ENCODE measurements around the gene CREBBP. TPM values are rescaled to one million over a fixed set of nuclear protein-coding genes. Genes with fewer than 3 reads are reported as not detected.

The CREBBP gene
- total RNA-seq, 2 experiments from 2014 or later, result 36.0 to 72.3 TPM

DNA sequence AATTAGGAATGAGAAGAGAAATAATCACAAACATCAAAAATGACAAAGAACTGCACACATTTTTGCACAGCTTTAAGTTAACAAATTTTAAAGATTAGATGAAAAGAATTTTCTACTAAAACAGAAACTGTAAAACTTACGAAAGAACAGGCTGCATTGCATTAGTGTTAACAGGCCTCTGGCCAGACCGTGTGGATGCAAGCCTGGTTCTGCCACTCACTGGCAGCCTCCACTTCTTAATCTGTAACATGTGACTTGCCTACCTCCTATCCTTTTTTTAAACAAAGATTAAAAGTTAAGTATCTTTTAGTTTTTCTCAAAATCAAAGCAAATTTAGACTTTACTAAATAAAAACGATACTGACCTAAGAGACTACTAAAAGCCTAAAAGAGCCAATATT is 37.5 kb downstream of the CREBBP start:
- no peak overlapping the region; the same call in 1 of the 2 replicates for H3K4me2 ChIP-seq (ENCODE audit: low read length)

DNA sequence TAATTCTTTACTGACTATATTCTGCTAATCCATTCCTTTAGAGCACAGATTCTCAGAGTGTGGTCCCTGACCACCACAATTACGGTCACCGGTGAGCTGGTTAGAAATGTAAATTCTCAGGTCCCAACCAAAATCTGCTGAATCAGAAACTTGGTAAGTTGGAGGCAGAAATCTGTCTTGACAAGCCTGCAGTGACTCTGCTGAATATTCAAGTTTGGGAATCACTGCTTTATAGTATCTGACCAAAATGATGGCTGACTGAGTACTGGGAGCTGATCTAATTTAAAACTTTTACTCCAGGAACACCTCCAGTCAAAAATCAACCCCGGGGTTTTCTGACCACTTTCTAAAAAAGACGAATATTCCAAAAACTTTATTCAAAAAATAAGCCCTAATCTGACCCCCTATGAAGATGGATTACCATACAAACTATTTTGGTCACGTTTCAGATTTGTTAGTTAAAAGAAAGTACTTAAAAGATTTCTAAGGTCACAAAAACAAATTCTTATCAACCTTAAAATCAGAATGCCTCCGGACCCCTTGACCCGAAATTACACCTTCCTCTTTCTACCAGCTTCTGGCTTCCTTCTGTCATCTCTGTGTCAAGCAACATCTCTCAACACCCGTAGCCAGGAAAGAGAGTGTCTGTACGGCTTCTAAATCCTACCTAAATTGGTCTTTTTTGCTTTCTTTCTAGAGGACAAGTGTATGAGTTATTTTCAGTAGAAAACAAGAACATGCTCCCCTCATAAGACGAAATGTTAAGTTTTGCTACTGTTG is 38.6 kb downstream of the CREBBP start:
- H4K20me1 ChIP-seq (ENCODE audit: insufficient read depth, low read length), result peaks cover 14% of the 10 kb centered on the region; the same call in 1 of the 2 replicates
- H3K9me2 ChIP-seq (ENCODE audit: insufficient read depth, low read length), result no peaks in the 10 kb centered on the region
- POLR2A ChIA-PET, result interaction anchor here (0.5 to 1.0 kb wide), 2 partner anchors 15 to 427 kb away, joined by 3 to 4 read pairs; no protein-coding TSS in a partner anchor
- TSS peak; percentile 6 for BruUV-seq (replicated peaks)
- H3K79me2 ChIP-seq (ENCODE audit: insufficient read depth, low read depth, low read length), result peaks cover 90% of the 10 kb centered on the region
- H3K4me1 ChIP-seq (ENCODE audit: insufficient read depth, low read length, poor library complexity, severe bottlenecking), result peaks cover 11% of the 10 kb centered on the region
- no peak overlapping the region for H3K27ac ChIP-seq (ENCODE audit: low read depth, low read length, poor library complexity, severe bottlenecking)
- no peak overlapping the region for H3K4me3 ChIP-seq (ENCODE audit: low read depth, low read length, poor library complexity, severe bottlenecking)
- CTCF ChIA-PET (ENCODE audit: unreplicated experiment), result no interaction called here
- DNase-seq (ENCODE audit: low spot score), result peak; percentile 35
- peaks cover 24% of the 10 kb centered on the region for H3K36me3 ChIP-seq (ENCODE audit: insufficient read depth, low read length)
- peak overlapping the region; percentile 36 for H3K4me2 ChIP-seq (ENCODE audit: low read length)
- intact Hi-C loops (cut with micrococcal nuclease; ENCODE audit: unreplicated experiment), result no loop called here
- no peak overlapping the region for H2AFZ ChIP-seq (ENCODE audit: low read length)
- TF ChIP-seq, protein P1, sequence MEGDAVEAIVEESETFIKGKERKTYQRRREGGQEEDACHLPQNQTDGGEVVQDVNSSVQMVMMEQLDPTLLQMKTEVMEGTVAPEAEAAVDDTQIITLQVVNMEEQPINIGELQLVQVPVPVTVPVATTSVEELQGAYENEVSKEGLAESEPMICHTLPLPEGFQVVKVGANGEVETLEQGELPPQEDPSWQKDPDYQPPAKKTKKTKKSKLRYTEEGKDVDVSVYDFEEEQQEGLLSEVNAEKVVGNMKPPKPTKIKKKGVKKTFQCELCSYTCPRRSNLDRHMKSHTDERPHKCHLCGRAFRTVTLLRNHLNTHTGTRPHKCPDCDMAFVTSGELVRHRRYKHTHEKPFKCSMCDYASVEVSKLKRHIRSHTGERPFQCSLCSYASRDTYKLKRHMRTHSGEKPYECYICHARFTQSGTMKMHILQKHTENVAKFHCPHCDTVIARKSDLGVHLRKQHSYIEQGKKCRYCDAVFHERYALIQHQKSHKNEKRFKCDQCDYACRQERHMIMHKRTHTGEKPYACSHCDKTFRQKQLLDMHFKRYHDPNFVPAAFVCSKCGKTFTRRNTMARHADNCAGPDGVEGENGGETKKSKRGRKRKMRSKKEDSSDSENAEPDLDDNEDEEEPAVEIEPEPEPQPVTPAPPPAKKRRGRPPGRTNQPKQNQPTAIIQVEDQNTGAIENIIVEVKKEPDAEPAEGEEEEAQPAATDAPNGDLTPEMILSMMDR (conservative IDR thresholded peaks at IDR 0.05; ENCODE audit: low read length), result no peak
- no peak for TF ChIP-seq EZH2phosphoT487 (IDR thresholded peaks at IDR 0.05; ENCODE audit: borderline replicate concordance, low read depth, low read length)
- H3K9me3 ChIP-seq (ENCODE audit: low read length), result no peaks in the 10 kb centered on the region

More for the DNA sequence above, 37.5 kb downstream of the CREBBP start:
- H2AFZ ChIP-seq (ENCODE audit: low read length), result no peak overlapping the region
- H3K9me2 ChIP-seq (ENCODE audit: insufficient read depth, low read length), result no peaks in the 10 kb centered on the region
- intact Hi-C loops (cut with micrococcal nuclease; ENCODE audit: unreplicated experiment), result no loop called here
- H3K79me2 ChIP-seq (ENCODE audit: insufficient read depth, low read depth, low read length), result peaks cover 81% of the 10 kb centered on the region
- BruUV-seq (replicated peaks), result no TSS peak
- peaks cover 11% of the 10 kb centered on the region for H3K4me1 ChIP-seq (ENCODE audit: insufficient read depth, low read length, poor library complexity, severe bottlenecking)
- POLR2A ChIA-PET, result no interaction called here
- CTCF ChIA-PET (ENCODE audit: unreplicated experiment), result no interaction called here
- no peak overlapping the region for H3K27ac ChIP-seq (ENCODE audit: low read depth, low read length, poor library complexity, severe bottlenecking)
- DNase-seq (ENCODE audit: low spot score), result no peak
- no peaks in the 10 kb centered on the region for H3K9me3 ChIP-seq (ENCODE audit: low read length)
- H3K4me3 ChIP-seq (ENCODE audit: low read depth, low read length, poor library complexity, severe bottlenecking), result no peak overlapping the region
- H4K20me1 ChIP-seq (ENCODE audit: insufficient read depth, low read length), result peaks cover 13% of the 10 kb centered on the region; the same call in 1 of the 2 replicates
- H3K36me3 ChIP-seq (ENCODE audit: insufficient read depth, low read length), result peaks cover 24% of the 10 kb centered on the region
- no peak for TF ChIP-seq EZH2phosphoT487 (IDR thresholded peaks at IDR 0.05; ENCODE audit: borderline replicate concordance, low read depth, low read length)
- TF ChIP-seq, protein P1 (conservative IDR thresholded peaks at IDR 0.05; ENCODE audit: low read length), result no peak

Data from OCI-LY7 (cell line).